Measurements from ENCODE around the gene CD2BP2. TPM values are rescaled to one million over a fixed set of nuclear protein-coding genes. Genes with fewer than 3 reads are reported as not detected.

CD2BP2 gene
- total RNA-seq, 2 experiments from 2014 or later, result 43.8 to 44.5 TPM

- no peak for DNase-seq
- H3K9me3 Mint-ChIP-seq, result no peaks in the 10 kb centered on the region
- H3K36me3 Mint-ChIP-seq (ENCODE audit: low read depth), result peaks cover 23% of the 10 kb centered on the region
- H3K27me3 Mint-ChIP-seq, result no peaks in the 10 kb centered on the region
- ChIA-PET POLR2A (interaction anchor here (1.1 to 9.7 kb wide), 2 partner anchors 12 to 20 kb away, joined by 4 to 73 read pairs; partner anchors contain the start of gene TBC1D10B), CTCF (interaction anchor here (0.5 to 2.1 kb wide), 2 partner anchors 10 to 21 kb away, joined by 3 to 6 read pairs; no protein-coding TSS in a partner anchor)
- no peak overlapping the region for H3K27ac Mint-ChIP-seq
- intact Hi-C loops (cut with micrococcal nuclease), result no loop called here
- ATAC-seq, result no peak
- TF ChIP-seq, protein P1, sequence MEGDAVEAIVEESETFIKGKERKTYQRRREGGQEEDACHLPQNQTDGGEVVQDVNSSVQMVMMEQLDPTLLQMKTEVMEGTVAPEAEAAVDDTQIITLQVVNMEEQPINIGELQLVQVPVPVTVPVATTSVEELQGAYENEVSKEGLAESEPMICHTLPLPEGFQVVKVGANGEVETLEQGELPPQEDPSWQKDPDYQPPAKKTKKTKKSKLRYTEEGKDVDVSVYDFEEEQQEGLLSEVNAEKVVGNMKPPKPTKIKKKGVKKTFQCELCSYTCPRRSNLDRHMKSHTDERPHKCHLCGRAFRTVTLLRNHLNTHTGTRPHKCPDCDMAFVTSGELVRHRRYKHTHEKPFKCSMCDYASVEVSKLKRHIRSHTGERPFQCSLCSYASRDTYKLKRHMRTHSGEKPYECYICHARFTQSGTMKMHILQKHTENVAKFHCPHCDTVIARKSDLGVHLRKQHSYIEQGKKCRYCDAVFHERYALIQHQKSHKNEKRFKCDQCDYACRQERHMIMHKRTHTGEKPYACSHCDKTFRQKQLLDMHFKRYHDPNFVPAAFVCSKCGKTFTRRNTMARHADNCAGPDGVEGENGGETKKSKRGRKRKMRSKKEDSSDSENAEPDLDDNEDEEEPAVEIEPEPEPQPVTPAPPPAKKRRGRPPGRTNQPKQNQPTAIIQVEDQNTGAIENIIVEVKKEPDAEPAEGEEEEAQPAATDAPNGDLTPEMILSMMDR (IDR thresholded peaks at IDR 0.05), result no peak
- no peak overlapping the region for H3K4me3 Mint-ChIP-seq
- H3K4me1 Mint-ChIP-seq (ENCODE audit: low read depth), result peaks cover 28% of the 10 kb centered on the region
Observed at GRCh38 chr16:30358577-30358936, 3.4 kb upstream of the CD2BP2 start.

GRCh38 chr16:30357715-30358576 is 2.8 kb upstream of the CD2BP2 start:
- ATAC-seq, result no peak
- POLR2A ChIA-PET, result interaction anchor here (1.1 to 9.7 kb wide), 4 partner anchors 13 to 23 kb away, joined by 3 to 73 read pairs (median 4); partner anchors contain the start of gene TBC1D10B
- Mint-ChIP-seq H3K4me1 (ENCODE audit: low read depth) (peaks cover 32% of the 10 kb centered on the region), H3K27me3 (no peaks in the 10 kb centered on the region), H3K4me3 (no peak overlapping the region), H3K27ac (peak overlapping the region; percentile 62), H3K9me3 (no peaks in the 10 kb centered on the region), H3K36me3 (ENCODE audit: low read depth) (peaks cover 22% of the 10 kb centered on the region)
- no peak for DNase-seq
- CTCF ChIA-PET, result interaction anchor here (0.5 to 2.1 kb wide), 2 partner anchors 11 to 21 kb away, joined by 3 to 6 read pairs; no protein-coding TSS in a partner anchor
- TF ChIP-seq, protein P1 (IDR thresholded peaks at IDR 0.05), result no peak
- intact Hi-C loops (cut with micrococcal nuclease), result no loop called here

DNA sequence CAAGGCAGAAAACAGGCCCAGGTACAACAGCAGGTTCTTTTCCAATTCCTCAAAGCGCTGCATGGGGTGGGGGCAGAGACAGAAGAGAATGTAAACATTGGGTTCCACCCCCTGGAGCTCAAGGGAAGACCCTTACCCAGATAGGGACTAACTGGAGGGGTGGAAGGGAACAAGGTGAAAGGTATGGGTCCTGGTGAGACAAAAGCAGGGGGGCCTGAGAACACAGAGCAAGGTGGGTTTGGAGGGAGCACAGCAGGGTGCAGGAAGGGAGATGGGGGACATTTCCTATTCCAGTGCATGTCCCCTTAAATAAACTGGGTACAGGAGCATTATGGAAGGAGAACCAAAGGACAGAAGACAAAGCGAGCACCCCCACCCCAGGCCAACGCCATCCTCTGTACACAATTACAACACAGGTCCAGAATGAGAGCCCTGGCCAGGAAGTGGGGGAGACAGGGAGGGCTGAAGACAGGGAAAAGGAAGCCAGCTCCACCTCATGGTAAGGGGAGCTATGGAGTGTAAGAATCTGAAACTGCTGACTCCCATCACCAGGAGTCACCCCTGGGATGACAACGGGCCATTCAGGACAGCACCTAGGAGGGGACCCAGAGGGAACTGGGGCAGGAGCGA is 2.1 kb upstream of the CD2BP2 start:
- ChIA-PET CTCF (interaction anchor here (0.8 to 2.2 kb wide), 4 partner anchors 8 to 258 kb away, joined by 3 to 6 read pairs (median 3); no protein-coding TSS in a partner anchor), POLR2A (interaction anchor here (1.2 to 9.7 kb wide), 6 partner anchors 9 to 39 kb away, joined by 3 to 73 read pairs (median 6); partner anchors contain the start of genes SEPTIN1, TBC1D10B and ZNF48)
- ATAC-seq (no peak), DNase-seq (no peak)
- intact Hi-C loops (cut with micrococcal nuclease), result no loop called here
- TF ChIP-seq, protein P1 (IDR thresholded peaks at IDR 0.05), result no peak
- H3K27ac Mint-ChIP-seq, result peak overlapping the region; percentile 62
- H3K36me3 Mint-ChIP-seq (ENCODE audit: low read depth), result peaks cover 22% of the 10 kb centered on the region
- no peak overlapping the region for H3K4me3 Mint-ChIP-seq
- no peaks in the 10 kb centered on the region for H3K9me3 Mint-ChIP-seq
- peaks cover 33% of the 10 kb centered on the region for H3K4me1 Mint-ChIP-seq (ENCODE audit: low read depth)
- H3K27me3 Mint-ChIP-seq, result no peaks in the 10 kb centered on the region

DNA sequence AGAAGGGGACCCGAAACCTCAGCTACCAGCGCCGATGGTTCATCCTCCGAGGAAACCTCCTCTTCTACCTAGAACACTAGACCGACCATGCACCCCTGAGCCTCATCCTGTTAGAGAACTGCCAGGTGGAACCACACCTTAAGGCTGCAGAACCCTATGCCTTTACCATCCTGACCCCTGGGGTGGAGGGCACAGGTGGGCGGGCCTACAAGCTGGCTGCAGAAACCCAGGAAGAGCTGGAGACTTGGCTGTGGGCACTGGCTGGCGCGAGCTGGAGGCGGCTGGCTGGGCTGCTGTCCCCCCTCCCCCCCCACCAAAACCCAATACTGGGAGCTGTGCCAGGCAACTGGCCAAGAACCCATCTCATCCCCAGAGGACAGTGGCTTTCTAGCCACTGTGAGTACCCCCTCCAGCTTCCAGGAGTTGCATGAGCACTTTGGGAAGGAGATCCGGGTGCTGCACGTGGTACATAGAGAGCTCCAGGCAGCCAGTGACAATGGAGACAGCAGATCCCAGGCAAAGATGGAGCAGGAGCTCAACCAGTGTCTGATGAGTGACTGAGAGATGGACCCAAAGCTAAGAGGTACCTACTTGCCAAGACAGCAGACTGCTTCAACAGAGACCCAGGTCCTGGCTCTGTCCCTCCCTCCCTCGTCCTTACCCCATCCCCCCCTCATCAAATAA is 1.4 kb upstream of the CD2BP2 start:
- TF ChIP-seq, protein P1 (IDR thresholded peaks at IDR 0.05), result no peak
- CTCF ChIA-PET, result interaction anchor here (0.8 to 2.2 kb wide), 5 partner anchors 8 to 259 kb away, joined by 3 to 6 read pairs (median 3); partner anchors contain the start of gene TBC1D10B
- peak; percentile 31 for DNase-seq
- intact Hi-C loops (cut with micrococcal nuclease), result no loop called here
- no peaks in the 10 kb centered on the region for H3K27me3 Mint-ChIP-seq
- ATAC-seq, result no peak
- POLR2A ChIA-PET, result interaction anchor here (1.2 to 9.7 kb wide), 9 partner anchors 8 to 292 kb away, joined by 3 to 73 read pairs (median 4); partner anchors contain the start of genes SEPTIN1, TBC1D10B and ZNF48
- peaks cover 37% of the 10 kb centered on the region for H3K4me1 Mint-ChIP-seq (ENCODE audit: low read depth)
- peaks cover 24% of the 10 kb centered on the region for H3K36me3 Mint-ChIP-seq (ENCODE audit: low read depth)
- H3K27ac Mint-ChIP-seq, result peak overlapping the region; percentile 93
- peak overlapping the region; percentile 97 for H3K4me3 Mint-ChIP-seq
- H3K9me3 Mint-ChIP-seq, result no peaks in the 10 kb centered on the region
